PC-9 (cell line): Measurements from ENCODE around the gene CHIC2.

ENCODE experiments used
- EZH2 ChIP-seq: fragments of 200-600 bp; sonication (generic); IDR thresholded peaks from 2 replicates; pipeline ENCODE4 v1.8.0; 2017; ENCODE audit warnings: antibody characterized with exemption, low read depth
- TF ChIP-seq, protein P1 (sequence below): fragments of 200-600 bp; sonication (generic); conservative IDR thresholded peaks from 2 replicates; pipeline ENCODE4 v1.6.1; 2017; ENCODE audit warnings: mixed run types, antibody characterized with exemption, mild to moderate bottlenecking, moderate library complexity

DNA sequence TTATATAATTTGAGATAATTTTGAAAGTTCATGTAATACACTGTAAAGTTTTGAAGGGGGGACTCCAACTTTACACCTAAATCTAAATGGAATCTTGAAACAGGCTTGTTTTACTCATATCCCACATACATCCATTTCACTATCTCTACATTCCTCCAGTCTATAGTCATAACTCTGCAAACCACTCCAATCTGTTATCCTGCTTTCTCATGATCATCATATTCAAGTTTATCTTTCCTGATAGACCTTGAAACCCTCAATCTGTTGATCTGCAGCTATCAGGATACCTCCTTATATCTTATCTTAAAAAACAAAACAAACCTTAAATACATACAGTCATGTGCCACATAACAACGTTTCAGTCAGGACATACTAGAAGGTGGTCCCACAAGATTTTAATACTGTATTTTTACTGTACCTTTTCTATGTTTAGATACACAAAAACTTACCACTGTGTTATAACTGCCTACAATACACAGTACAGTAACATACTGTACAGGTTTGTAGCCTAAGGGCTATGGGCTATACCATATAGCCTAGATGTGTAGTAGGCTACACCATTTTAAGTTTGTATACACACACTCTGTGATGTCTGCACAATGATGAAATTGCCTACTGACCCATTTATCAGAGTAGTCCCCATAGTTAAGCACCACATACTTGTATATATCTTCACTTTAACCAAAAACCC, 14.0 kb downstream of the CHIC2 start:
- no peak for TF ChIP-seq EZH2
- TF ChIP-seq, protein P1, sequence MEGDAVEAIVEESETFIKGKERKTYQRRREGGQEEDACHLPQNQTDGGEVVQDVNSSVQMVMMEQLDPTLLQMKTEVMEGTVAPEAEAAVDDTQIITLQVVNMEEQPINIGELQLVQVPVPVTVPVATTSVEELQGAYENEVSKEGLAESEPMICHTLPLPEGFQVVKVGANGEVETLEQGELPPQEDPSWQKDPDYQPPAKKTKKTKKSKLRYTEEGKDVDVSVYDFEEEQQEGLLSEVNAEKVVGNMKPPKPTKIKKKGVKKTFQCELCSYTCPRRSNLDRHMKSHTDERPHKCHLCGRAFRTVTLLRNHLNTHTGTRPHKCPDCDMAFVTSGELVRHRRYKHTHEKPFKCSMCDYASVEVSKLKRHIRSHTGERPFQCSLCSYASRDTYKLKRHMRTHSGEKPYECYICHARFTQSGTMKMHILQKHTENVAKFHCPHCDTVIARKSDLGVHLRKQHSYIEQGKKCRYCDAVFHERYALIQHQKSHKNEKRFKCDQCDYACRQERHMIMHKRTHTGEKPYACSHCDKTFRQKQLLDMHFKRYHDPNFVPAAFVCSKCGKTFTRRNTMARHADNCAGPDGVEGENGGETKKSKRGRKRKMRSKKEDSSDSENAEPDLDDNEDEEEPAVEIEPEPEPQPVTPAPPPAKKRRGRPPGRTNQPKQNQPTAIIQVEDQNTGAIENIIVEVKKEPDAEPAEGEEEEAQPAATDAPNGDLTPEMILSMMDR: no peak
